ENCODE measurements around the gene CIDEA.

The CIDEA gene

DNA sequence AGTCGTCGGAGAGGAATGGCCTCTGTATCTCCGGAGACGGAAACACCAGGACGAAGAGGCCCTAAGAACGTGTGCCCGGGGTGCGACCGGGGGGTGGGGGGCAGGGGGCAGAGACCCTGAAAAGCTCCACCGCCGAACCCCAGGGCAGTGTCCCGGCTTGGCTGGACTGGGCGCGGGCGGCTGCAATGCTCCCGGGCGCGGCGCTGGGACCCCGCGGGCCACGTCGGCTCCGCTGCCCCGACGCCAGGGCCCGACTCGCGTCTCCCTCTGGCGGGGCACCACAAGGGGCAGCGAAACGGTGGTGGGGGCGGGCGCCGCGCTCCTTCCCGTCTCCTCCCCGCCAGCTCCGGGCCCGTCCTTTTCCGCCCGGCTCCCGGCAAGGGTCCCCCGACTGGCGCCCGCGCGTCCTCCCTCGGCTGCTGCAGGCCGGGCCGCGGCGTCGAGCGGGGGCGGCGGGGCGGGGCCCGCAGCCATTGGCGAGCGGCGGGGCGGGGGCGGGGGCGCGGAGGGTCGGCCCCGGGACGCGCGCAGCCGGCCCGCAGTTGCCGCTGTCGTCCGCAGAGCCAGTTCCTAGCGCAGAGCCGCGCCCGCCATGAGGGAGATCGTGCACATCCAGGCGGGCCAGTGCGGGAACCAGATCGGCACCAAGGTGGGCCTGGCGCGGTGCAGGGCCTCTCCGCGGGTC, 53.7 kb downstream of the CIDEA start, which contains the start of gene TUBB6:
Gene TUBB6, plus strand, starts transcription at position 541 of the 685 bp plus-strand sequence. Its CDS starts 52 bp downstream, at position 593.
- Histone ChIP-seq H3K79me2 (ENCODE audit: low read length) (no peaks in the 10 kb centered on the region), H3K4me2 (ENCODE audit: low read length) (peak within 1 kb of the TSS; percentile 77), H3K27me3 (ENCODE audit: low read depth, low read length) (no peaks in the 10 kb centered on the region), H3K4me3 (ENCODE audit: low read length) (peak within 1 kb of the TSS; percentile 75), H3K4me1 (ENCODE audit: low read length) (peaks cover 12% of the 10 kb centered on the region), H4K20me1 (ENCODE audit: insufficient read depth, low read length) (no peaks in the 10 kb centered on the region), H3K9ac (ENCODE audit: low read length) (peak within 1 kb of the TSS; percentile 55; the same call in 1 of the 2 replicates), H2AFZ (ENCODE audit: low read depth, low read length) (peak within 1 kb of the TSS; percentile 42), H3K36me3 (replicated peaks; ENCODE audit: low read depth, low read length) (peaks cover 7% of the 10 kb centered on the region), H3K27ac (ENCODE audit: low read length) (no peak within 1 kb of the TSS), H3K9me3 (ENCODE audit: insufficient read depth, low read length) (peaks cover 3% of the 10 kb centered on the region; the same call in 1 of the 2 replicates)
- TF ChIP-seq, protein P1, sequence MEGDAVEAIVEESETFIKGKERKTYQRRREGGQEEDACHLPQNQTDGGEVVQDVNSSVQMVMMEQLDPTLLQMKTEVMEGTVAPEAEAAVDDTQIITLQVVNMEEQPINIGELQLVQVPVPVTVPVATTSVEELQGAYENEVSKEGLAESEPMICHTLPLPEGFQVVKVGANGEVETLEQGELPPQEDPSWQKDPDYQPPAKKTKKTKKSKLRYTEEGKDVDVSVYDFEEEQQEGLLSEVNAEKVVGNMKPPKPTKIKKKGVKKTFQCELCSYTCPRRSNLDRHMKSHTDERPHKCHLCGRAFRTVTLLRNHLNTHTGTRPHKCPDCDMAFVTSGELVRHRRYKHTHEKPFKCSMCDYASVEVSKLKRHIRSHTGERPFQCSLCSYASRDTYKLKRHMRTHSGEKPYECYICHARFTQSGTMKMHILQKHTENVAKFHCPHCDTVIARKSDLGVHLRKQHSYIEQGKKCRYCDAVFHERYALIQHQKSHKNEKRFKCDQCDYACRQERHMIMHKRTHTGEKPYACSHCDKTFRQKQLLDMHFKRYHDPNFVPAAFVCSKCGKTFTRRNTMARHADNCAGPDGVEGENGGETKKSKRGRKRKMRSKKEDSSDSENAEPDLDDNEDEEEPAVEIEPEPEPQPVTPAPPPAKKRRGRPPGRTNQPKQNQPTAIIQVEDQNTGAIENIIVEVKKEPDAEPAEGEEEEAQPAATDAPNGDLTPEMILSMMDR (IDR thresholded peaks at IDR 0.05; ENCODE audit: low read depth, low read length): no peak
- TF ChIP-seq EZH2phosphoT487 (IDR thresholded peaks at IDR 0.05; ENCODE audit: low read depth): no peak

DNA sequence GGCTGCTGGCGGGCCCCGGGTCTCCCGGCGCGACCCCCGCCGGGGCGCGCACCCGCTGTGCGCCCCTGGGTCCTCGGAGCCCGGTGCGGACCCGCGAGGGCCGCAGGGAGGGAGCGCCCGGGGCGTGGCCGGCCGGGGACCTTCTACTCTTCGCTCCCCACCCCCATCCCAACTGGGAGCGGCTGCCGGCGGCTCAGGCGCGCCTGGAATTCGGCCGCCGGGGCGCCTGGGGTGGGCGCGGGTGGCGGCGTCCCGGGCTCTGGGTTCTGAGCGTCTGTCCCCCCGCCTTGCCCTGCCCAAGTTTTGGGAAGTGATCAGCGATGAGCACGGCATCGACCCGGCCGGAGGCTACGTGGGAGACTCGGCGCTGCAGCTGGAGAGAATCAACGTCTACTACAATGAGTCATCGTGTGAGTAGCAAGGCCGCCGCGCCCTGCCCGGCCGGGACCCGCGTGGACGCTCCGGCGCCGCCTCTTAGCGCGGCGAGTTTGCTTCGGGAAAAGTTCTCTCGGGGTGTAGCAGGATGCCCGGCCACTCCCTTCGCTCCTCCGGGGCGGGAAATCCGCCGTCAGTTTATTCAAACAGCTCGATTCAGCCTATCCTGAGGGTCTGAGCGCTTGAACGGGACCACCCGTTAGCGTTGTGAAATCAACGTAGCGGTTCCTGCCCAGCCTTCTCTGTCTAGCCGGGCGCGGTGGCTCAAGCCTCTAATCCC, 54.4 kb downstream of the CIDEA start:
- Histone ChIP-seq H3K4me1 (ENCODE audit: low read length) (peaks cover 15% of the 10 kb centered on the region), H2AFZ (ENCODE audit: low read depth, low read length) (peak overlapping the region; percentile 42), H3K36me3 (replicated peaks; ENCODE audit: low read depth, low read length) (peaks cover 12% of the 10 kb centered on the region), H3K4me2 (ENCODE audit: low read length) (peak overlapping the region; percentile 77), H3K9me3 (ENCODE audit: insufficient read depth, low read length) (peaks cover 3% of the 10 kb centered on the region; the same call in 1 of the 2 replicates), H3K27me3 (ENCODE audit: low read depth, low read length) (no peaks in the 10 kb centered on the region), H3K4me3 (ENCODE audit: low read length) (peak overlapping the region; percentile 75), H3K9ac (ENCODE audit: low read length) (peak overlapping the region; percentile 55; the same call in 1 of the 2 replicates), H4K20me1 (ENCODE audit: insufficient read depth, low read length) (no peaks in the 10 kb centered on the region), H3K79me2 (ENCODE audit: low read length) (no peaks in the 10 kb centered on the region), H3K27ac (ENCODE audit: low read length) (no peak overlapping the region)
- TF ChIP-seq EZH2phosphoT487 (IDR thresholded peaks at IDR 0.05; ENCODE audit: low read depth): no peak
- TF ChIP-seq, protein P1 (IDR thresholded peaks at IDR 0.05; ENCODE audit: low read depth, low read length): no peak

DNA sequence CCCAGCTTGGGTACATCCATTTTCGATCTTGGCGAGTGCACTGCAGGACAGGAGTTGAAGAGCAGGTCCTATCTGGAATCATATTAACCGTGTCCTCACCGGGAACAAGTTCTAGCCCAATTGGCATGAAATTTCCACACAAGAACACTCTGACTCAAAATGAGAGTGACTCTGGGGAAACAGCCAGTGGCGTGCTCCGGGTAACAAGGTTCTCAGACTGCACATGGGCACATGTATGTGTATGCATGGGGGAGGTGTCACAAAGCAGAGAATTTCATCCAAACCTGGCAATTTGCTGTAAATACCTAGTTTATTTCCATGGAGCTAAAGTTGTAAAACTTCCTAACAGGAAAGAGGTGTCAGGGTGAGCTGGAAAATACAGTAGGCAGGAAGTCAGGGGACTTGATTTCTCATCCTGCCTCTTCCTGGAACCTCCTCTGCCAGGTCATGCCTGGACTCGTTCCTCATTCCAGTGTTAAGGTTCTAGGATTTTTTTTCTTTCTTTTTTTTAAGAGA, 55.6 kb downstream of the CIDEA start:
- H3K36me3 ChIP-seq (replicated peaks; ENCODE audit: low read depth, low read length): peaks cover 12% of the 10 kb centered on the region
- no peak overlapping the region for H3K27ac ChIP-seq (ENCODE audit: low read length)
- no peak for TF ChIP-seq EZH2phosphoT487 (IDR thresholded peaks at IDR 0.05; ENCODE audit: low read depth)
- TF ChIP-seq, protein P1 (IDR thresholded peaks at IDR 0.05; ENCODE audit: low read depth, low read length): no peak
- H2AFZ ChIP-seq (ENCODE audit: low read depth, low read length): 0 out of 2 replicates have a peak overlapping the region, but pooled peaks have one; percentile 23
- no peaks in the 10 kb centered on the region for H3K27me3 ChIP-seq (ENCODE audit: low read depth, low read length)
- no peaks in the 10 kb centered on the region for H4K20me1 ChIP-seq (ENCODE audit: insufficient read depth, low read length)
- H3K4me2 ChIP-seq (ENCODE audit: low read length): peak overlapping the region; percentile 77
- H3K4me1 ChIP-seq (ENCODE audit: low read length): peaks cover 25% of the 10 kb centered on the region
- H3K9me3 ChIP-seq (ENCODE audit: insufficient read depth, low read length): peaks cover 3% of the 10 kb centered on the region; the same call in 1 of the 2 replicates
- no peak overlapping the region for H3K9ac ChIP-seq (ENCODE audit: low read length)
- H3K4me3 ChIP-seq (ENCODE audit: low read length): peak overlapping the region; percentile 75
- no peaks in the 10 kb centered on the region for H3K79me2 ChIP-seq (ENCODE audit: low read length)

DNA sequence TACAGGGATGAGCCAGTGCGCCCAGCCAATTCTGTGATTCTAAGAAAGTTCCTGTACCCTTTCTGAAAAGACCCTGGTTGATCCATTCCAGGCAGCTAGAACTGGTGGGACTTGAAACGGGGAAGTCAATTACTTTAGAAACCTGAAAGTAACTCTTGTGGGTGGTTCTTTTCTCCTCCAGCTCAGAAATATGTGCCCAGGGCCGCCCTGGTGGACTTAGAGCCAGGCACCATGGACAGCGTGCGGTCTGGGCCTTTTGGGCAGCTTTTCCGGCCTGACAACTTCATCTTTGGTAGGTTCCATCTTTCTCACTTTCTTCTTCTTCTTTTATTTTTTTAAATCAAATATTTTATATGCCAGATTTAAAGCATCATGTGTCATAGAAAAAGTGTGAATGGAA, 56.6 kb downstream of the CIDEA start:
- no peak overlapping the region for H3K4me3 ChIP-seq (ENCODE audit: low read length)
- TF ChIP-seq, protein P1 (IDR thresholded peaks at IDR 0.05; ENCODE audit: low read depth, low read length): no peak
- TF ChIP-seq EZH2phosphoT487 (IDR thresholded peaks at IDR 0.05; ENCODE audit: low read depth): no peak
- no peak overlapping the region for H3K9ac ChIP-seq (ENCODE audit: low read length)
- H2AFZ ChIP-seq (ENCODE audit: low read depth, low read length): no peak overlapping the region
- H3K36me3 ChIP-seq (replicated peaks; ENCODE audit: low read depth, low read length): peaks cover 12% of the 10 kb centered on the region
- no peak overlapping the region for H3K4me2 ChIP-seq (ENCODE audit: low read length)
- peaks cover 35% of the 10 kb centered on the region for H3K4me1 ChIP-seq (ENCODE audit: low read length)
- H4K20me1 ChIP-seq (ENCODE audit: insufficient read depth, low read length): no peaks in the 10 kb centered on the region
- no peaks in the 10 kb centered on the region for H3K79me2 ChIP-seq (ENCODE audit: low read length)
- no peaks in the 10 kb centered on the region for H3K27me3 ChIP-seq (ENCODE audit: low read depth, low read length)
- H3K9me3 ChIP-seq (ENCODE audit: insufficient read depth, low read length): peaks cover 3% of the 10 kb centered on the region; the same call in 1 of the 2 replicates
- no peak overlapping the region for H3K27ac ChIP-seq (ENCODE audit: low read length)

All from OCI-LY3 (cell line).